GM21367 (cell line): ENCODE results near the gene CLEC7A.
A peak's percentile ranks its signal among the peaks of the same experiment; 100 is the strongest.

Experiments used
- ATAC-seq: cut with Tn5 transposase; IDR thresholded peaks from one replicate; pipeline ENCODE4 v1.9.1; 2021; ENCODE audit not compliant: unreplicated experiment

Gene CLEC7A

GRCh38 chr12:10130042-10130441 lies at the start of gene CLEC7A:
Gene CLEC7A (minus strand): TSS chr12:10130199. CDS start chr12:10130082, 117 bp downstream.
- ATAC-seq = peak; percentile 86

GRCh38 chr12:10179776-10180181 lies 49.8 kb upstream of the CLEC7A start:
- no peak for ATAC-seq

GRCh38 chr12:10178821-10179220 lies 48.8 kb upstream of the CLEC7A start, which contains the start of gene TMEM52B:
Gene TMEM52B (plus strand): TSS chr12:10179032. CDS start chr12:10179575, 543 bp downstream.
- no peak for ATAC-seq

- no peak for ATAC-seq
Measured at GRCh38 chr12:10175846-10176636, 46.0 kb upstream of the CLEC7A start.

- ATAC-seq = no peak
Measured at GRCh38 chr12:10174986-10175614, 45.1 kb upstream of the CLEC7A start.

- ATAC-seq = no peak
Measured at GRCh38 chr12:10171973-10172728, 42.2 kb upstream of the CLEC7A start, which contains the start of gene OLR1. Gene OLR1 (minus strand): TSS chr12:10172132. CDS start chr12:10172077, 55 bp downstream.

GRCh38 chr12:10170216-10170615 lies 40.2 kb upstream of the CLEC7A start:
- ATAC-seq = no peak

- ATAC-seq = no peak
Measured at GRCh38 chr12:10169104-10169503, 39.1 kb upstream of the CLEC7A start.

- ATAC-seq = no peak
Measured at GRCh38 chr12:10167599-10167998, 37.6 kb upstream of the CLEC7A start.

GRCh38 chr12:10165421-10165820 lies 35.4 kb upstream of the CLEC7A start:
- no peak for ATAC-seq

- no peak for ATAC-seq
Measured at GRCh38 chr12:10163084-10163483, 33.1 kb upstream of the CLEC7A start.

- no peak for ATAC-seq
Measured at GRCh38 chr12:10160617-10161385, 30.8 kb upstream of the CLEC7A start.

GRCh38 chr12:10159280-10159679 lies 29.3 kb upstream of the CLEC7A start:
- ATAC-seq = no peak

GRCh38 chr12:10158406-10158805 lies 28.4 kb upstream of the CLEC7A start:
- no peak for ATAC-seq

GRCh38 chr12:10155966-10156365 lies 26.0 kb upstream of the CLEC7A start:
- ATAC-seq = no peak

- no peak for ATAC-seq
Measured at GRCh38 chr12:10154145-10154496, 24.1 kb upstream of the CLEC7A start.

GRCh38 chr12:10153271-10154144 lies 23.5 kb upstream of the CLEC7A start:
- ATAC-seq = peak; percentile 58

GRCh38 chr12:10151621-10152020 lies 21.6 kb upstream of the CLEC7A start:
- ATAC-seq = no peak

GRCh38 chr12:10147714-10148403 lies 17.9 kb upstream of the CLEC7A start:
- ATAC-seq = no peak
